Upper lobe of left lung (tissue), 4 donors: Measurements from ENCODE around the gene SRCIN1.

Experiments
- CTCF ChIP-seq, 6 experiments: fragments of 450-650 bp in 4 of 6; fragments of 200-600 bp in 2 of 6; sonication (generic) in 2 of 6; IDR thresholded peaks; one replicate each; pipeline ENCODE4 v1.5.1; 2016 to 2019; ENCODE audit warnings: antibody characterized with exemption in 6 of 6
- POLR2A ChIP-seq, 4 donors: fragments of 450-650 bp; IDR thresholded peaks; one replicate each; pipeline ENCODE4 v1.5.1; 2016 to 2017; ENCODE audit warnings: antibody characterized with exemption in 4 of 4, mild to moderate bottlenecking in 2 of 4

- TF ChIP-seq CTCF (IDR thresholded peaks at IDR 0.05) (no peak), POLR2A (IDR thresholded peaks at IDR 0.05) (no peak)
Measured at GRCh38 chr17:38546396-38546795, 59.4 kb downstream of the SRCIN1 start.
